Fibroblast of pulmonary artery (primary cell): Measurements from ENCODE around the gene SMG7.
A peak's percentile ranks its signal among the peaks of the same experiment; 100 is the strongest.
"Not testable (repeated sequence)": the region's sequence is repeated elsewhere in the genome, so short reads cannot be mapped to it uniquely, and the experiment has no call there.

Source experiments
- DNase-seq: peaks from one replicate; pipeline ENCODE4 v3.0.0-alpha.2; 2010; ENCODE audit warnings: low read depth
- H3K4me3 ChIP-seq: replicated peaks from 2 replicates; pipeline ENCODE4 v1.5.1; 2011; ENCODE audit warnings: low read depth, mild to moderate bottlenecking, control low read depth, low read length, moderate library complexity
- TF ChIP-seq, protein P1 (sequence below): IDR thresholded peaks from 2 replicates; pipeline ENCODE4 v1.5.1; 2011; ENCODE audit warnings: mild to moderate bottlenecking, control low read depth, low read length, inconsistent platforms; ENCODE audit errors: missing control alignments

SMG7 gene, protein sequence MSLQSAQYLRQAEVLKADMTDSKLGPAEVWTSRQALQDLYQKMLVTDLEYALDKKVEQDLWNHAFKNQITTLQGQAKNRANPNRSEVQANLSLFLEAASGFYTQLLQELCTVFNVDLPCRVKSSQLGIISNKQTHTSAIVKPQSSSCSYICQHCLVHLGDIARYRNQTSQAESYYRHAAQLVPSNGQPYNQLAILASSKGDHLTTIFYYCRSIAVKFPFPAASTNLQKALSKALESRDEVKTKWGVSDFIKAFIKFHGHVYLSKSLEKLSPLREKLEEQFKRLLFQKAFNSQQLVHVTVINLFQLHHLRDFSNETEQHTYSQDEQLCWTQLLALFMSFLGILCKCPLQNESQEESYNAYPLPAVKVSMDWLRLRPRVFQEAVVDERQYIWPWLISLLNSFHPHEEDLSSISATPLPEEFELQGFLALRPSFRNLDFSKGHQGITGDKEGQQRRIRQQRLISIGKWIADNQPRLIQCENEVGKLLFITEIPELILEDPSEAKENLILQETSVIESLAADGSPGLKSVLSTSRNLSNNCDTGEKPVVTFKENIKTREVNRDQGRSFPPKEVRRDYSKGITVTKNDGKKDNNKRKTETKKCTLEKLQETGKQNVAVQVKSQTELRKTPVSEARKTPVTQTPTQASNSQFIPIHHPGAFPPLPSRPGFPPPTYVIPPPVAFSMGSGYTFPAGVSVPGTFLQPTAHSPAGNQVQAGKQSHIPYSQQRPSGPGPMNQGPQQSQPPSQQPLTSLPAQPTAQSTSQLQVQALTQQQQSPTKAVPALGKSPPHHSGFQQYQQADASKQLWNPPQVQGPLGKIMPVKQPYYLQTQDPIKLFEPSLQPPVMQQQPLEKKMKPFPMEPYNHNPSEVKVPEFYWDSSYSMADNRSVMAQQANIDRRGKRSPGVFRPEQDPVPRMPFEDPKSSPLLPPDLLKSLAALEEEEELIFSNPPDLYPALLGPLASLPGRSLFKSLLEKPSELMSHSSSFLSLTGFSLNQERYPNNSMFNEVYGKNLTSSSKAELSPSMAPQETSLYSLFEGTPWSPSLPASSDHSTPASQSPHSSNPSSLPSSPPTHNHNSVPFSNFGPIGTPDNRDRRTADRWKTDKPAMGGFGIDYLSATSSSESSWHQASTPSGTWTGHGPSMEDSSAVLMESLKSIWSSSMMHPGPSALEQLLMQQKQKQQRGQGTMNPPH

DNA sequence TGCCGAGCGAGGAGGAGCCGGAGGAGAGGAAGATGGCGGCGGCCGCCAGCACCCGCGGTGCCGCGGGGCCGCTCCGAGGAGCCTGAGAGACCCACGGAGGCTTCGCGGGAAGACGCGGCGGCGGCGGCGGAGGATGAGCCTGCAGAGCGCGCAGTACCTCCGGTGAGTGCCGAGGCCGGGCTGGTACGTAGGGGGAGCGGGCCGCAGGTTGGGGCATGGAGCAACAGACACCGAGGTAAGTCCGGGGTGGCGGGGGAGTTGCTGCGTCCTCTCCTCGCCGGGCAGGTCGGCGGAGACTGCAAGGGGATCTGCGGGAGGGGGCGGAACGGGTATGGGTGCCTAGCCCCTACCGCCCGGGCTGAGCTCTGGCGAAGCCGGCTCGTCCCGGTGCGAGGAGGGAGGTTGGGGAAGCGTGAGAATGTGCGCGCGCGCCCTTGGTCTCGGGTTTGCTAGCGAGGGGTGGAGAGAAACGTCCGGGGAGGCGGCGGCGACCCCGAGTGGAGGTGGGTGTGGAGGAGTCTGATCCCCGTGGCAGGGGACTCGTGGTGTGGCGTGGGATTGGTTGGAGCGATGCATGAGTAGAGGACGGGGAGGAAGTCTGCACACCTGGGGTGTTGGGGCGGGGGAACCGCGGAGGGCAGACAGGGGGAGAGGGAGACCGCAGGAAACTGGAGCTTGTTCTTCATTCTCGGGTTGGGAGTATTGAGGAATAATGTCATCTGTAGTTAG is at the start of gene SMG7:
Gene SMG7, plus strand, starts transcription at position 12 of the 729 bp plus-strand sequence. Its CDS starts 122 bp downstream, at position 134.
- peak; percentile 14 for DNase-seq
- peak within 1 kb of the TSS; percentile 86 for H3K4me3 ChIP-seq
- TF ChIP-seq, protein P1, sequence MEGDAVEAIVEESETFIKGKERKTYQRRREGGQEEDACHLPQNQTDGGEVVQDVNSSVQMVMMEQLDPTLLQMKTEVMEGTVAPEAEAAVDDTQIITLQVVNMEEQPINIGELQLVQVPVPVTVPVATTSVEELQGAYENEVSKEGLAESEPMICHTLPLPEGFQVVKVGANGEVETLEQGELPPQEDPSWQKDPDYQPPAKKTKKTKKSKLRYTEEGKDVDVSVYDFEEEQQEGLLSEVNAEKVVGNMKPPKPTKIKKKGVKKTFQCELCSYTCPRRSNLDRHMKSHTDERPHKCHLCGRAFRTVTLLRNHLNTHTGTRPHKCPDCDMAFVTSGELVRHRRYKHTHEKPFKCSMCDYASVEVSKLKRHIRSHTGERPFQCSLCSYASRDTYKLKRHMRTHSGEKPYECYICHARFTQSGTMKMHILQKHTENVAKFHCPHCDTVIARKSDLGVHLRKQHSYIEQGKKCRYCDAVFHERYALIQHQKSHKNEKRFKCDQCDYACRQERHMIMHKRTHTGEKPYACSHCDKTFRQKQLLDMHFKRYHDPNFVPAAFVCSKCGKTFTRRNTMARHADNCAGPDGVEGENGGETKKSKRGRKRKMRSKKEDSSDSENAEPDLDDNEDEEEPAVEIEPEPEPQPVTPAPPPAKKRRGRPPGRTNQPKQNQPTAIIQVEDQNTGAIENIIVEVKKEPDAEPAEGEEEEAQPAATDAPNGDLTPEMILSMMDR, result no peak

DNA sequence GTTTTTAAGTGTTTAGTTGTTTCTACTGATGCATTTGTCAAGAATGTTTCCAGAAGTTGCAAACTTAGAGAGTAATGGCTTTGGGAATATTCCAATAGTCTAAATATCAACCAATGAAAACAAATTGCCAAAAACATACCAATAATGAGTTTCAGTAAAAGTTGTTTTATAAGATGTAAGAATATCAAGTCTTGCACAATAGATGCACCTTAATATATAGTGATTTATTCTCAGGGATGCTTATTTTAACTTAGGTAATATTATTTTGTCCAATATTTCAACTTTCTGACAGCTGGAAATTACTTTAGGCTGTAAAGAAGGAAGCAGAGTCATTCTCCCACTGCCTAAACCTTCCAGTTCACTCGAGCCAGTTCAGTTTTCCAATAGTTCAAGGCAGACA is 48.8 kb upstream of the SMG7 start:
- H3K4me3 ChIP-seq, result no peak overlapping the region
- TF ChIP-seq, protein P1, result no peak
- DNase-seq, result no peak

DNA sequence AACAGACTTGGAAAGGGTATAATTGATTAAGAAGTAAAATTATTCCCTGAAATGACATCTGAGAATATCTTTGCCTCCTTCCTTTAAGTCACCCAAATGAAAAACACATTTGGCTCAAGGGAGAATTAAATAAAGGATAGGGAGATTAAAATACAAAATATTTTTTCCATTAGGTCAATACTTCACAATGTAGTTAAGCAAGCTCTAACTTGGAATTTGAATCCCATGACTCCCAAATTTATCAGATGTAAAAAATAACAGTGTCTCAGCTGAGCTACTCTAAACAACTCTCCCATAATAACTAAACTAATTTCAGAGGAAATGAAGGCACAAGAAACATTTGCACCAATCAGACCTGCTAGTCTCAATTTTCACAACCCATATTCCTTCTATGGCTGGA is 47.6 kb upstream of the SMG7 start:
- TF ChIP-seq, protein P1, result no peak
- no peak overlapping the region for H3K4me3 ChIP-seq
- DNase-seq, result no peak

DNA sequence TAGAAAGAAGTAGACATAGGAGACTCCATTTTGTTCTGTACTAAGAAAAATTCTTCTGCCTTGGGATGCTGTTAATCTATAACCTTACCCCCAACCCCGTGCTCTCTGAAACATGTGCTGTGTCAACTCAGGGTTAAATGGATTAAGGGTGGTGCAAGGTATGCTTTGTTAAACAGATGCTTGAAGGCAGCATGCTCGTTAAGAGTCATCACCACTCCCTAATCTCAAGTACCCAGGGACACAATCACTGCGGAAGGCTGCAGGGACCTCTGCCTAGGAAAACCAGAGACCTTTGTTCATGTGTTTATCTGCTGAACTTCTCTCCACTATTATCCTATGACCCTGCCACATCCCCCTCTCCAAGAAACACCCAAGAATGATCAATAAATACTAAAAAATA is 44.7 kb upstream of the SMG7 start:
- not testable (repeated sequence) for H3K4me3 ChIP-seq, DNase-seq

DNA sequence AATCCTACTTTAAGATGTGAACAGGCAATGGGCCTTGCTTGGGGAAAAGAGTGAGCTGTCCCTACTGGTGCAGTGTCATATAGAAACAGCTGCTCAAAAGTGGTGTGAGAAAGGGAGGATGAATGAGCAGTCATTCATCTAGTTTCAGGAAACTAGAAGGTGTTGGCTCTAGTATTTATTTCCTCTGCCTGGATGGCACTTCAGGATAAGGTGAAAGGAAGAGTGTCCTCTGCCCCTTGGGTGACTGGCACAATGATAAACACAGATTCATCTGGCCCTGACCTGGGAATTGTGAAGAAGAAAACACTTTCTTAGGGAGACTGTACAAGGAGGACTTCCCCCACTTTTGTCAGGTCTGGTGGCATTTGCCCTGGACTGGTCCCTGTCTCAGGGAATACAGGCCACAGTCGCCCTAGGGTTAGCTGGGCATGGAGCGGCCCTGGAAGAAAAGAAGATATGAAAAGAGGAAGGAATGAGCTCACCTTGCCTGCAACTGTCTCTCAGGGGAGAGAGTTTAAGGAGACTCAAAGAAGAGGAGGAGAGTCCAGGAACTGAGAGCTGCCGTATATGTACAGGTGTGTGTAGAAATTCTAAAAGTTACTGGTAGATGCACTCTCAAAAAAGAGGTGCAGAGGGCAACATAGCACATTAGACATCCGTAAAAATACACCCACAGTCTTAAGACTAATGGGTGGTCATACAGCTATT is 40.3 kb upstream of the SMG7 start:
- no peak overlapping the region for H3K4me3 ChIP-seq
- TF ChIP-seq, protein P1, result no peak
- DNase-seq, result no peak

DNA sequence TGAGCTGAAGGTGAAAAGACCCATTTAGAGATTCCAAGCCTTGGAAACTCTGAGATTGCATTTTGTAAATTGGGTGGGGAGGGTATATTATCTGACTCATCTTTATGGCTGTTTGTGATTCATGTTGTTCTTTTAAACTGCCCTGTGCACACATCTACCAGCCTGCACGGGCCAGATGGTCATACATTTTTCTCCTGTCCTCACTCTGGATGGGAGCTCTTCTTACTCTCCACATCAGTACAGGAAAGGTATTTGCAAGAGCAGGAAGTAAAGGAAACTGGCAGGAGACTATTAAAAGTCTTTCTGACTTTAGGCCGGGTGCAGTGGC is 39.8 kb upstream of the SMG7 start:
- TF ChIP-seq, protein P1, result no peak
- DNase-seq, result no peak
- H3K4me3 ChIP-seq, result no peak overlapping the region
